ENCODE measurements around the gene CD4. TPM values are rescaled to one million over a fixed set of nuclear protein-coding genes. Genes with fewer than 3 reads are reported as not detected.

Gene CD4
- total and polyA plus RNA-seq, 2 donors (not counting 3 experiments of a cell fraction or from before 2014, with no cell fraction given): not detected

DNA sequence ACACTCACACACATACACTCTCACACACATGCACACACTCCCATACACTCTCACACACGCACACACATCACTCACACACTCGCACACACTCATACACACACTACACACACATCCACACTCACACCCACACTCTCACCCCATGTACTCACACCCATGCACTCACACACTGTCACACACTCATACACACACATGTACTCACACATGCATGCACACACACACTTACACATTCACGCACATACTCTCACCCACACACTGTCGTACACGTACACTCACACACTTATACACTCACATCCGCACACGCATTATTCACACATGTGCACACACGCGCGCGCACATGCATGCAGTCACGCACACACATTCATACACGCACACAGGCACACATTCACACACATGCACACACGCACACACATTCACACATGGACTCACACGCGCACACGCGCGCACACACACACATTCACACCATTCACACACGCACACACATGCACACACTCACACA, 28.4 kb downstream of the CD4 start:
- intact Hi-C loops (cut with micrococcal nuclease): no loop called here
- dilution Hi-C loops (cut with MboI; ENCODE audit: extremely low pct_ligation_motif_present, low sequenced_read_pairs): no loop called here
- H3K36me3 ChIP-seq (ENCODE audit: control insufficient read depth in 2 of 2, extremely low read depth in 1 of 2, insufficient read depth in 2 of 2, low read length in 2 of 2): no peaks in the 10 kb centered on the region
- no peak for FAIRE-seq
- H3K4me1 ChIP-seq (ENCODE audit: control insufficient read depth, extremely low read depth, insufficient read depth, low read length): peaks cover 12% of the 10 kb centered on the region
- ChIA-PET POLR2A (no interaction called here), CTCF (no interaction called here)
- H4K20me1 ChIP-seq (replicated peaks; ENCODE audit: control insufficient read depth, extremely low read depth, insufficient read depth, low read length): no peaks in the 10 kb centered on the region
- no TSS peak for BruUV-seq (replicated peaks)
- H3K9me1 ChIP-seq (replicated peaks; ENCODE audit: control insufficient read depth, extremely low read depth, insufficient read depth, low read length): no peaks in the 10 kb centered on the region
- peaks cover 3 to 5% of the 10 kb centered on the region in 2 experiments for H3K27me3 ChIP-seq (ENCODE audit: control insufficient read depth in 2 of 2, insufficient read depth in 2 of 2, low read length in 2 of 2)
- H2AFZ ChIP-seq (ENCODE audit: low read depth, low read length): no peak overlapping the region
- no peak for DNase-seq (ENCODE audit: low read depth, low spot score)
- H3K27ac ChIP-seq (ENCODE audit: insufficient read depth, low read depth, low read length): no peak overlapping the region
- no peak overlapping the region for H3K4me3 ChIP-seq (replicated peaks in 1 of 3; ENCODE audit: insufficient read depth in 1 of 3, low read depth in 1 of 3, low read length in 3 of 3)
- TF ChIP-seq FOS (IDR thresholded peaks at IDR 0.05; ENCODE audit: borderline replicate concordance, insufficient read depth, low read length): no peak
- TF ChIP-seq, protein P1, sequence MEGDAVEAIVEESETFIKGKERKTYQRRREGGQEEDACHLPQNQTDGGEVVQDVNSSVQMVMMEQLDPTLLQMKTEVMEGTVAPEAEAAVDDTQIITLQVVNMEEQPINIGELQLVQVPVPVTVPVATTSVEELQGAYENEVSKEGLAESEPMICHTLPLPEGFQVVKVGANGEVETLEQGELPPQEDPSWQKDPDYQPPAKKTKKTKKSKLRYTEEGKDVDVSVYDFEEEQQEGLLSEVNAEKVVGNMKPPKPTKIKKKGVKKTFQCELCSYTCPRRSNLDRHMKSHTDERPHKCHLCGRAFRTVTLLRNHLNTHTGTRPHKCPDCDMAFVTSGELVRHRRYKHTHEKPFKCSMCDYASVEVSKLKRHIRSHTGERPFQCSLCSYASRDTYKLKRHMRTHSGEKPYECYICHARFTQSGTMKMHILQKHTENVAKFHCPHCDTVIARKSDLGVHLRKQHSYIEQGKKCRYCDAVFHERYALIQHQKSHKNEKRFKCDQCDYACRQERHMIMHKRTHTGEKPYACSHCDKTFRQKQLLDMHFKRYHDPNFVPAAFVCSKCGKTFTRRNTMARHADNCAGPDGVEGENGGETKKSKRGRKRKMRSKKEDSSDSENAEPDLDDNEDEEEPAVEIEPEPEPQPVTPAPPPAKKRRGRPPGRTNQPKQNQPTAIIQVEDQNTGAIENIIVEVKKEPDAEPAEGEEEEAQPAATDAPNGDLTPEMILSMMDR (IDR thresholded peaks at IDR 0.05; ENCODE audit: extremely low read depth in 1 of 2, insufficient read depth in 1 of 2, low read depth in 1 of 2, low read length in 2 of 2): no peak
- TF ChIP-seq EZH2 (IDR thresholded peaks at IDR 0.05; ENCODE audit: borderline replicate concordance, low read depth, low read length, severe bottlenecking): no peak
- no peak for TF ChIP-seq POLR2AphosphoS5 (IDR thresholded peaks at IDR 0.05; ENCODE audit: insufficient read depth, low read depth, low read length)
- TF ChIP-seq POLR2A (IDR thresholded peaks at IDR 0.05; ENCODE audit: low read depth, low read length): no peak
- no peak for TF ChIP-seq GATA2 (IDR thresholded peaks at IDR 0.05; ENCODE audit: insufficient read depth, insufficient read length, low read depth, low read length)
- TF ChIP-seq, protein P2, sequence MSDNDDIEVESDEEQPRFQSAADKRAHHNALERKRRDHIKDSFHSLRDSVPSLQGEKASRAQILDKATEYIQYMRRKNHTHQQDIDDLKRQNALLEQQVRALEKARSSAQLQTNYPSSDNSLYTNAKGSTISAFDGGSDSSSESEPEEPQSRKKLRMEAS (IDR thresholded peaks at IDR 0.05; ENCODE audit: insufficient read depth, insufficient read length): no peak
- no peaks in the 10 kb centered on the region for H3K9me3 ChIP-seq (replicated peaks; ENCODE audit: control insufficient read depth, insufficient read depth, low read length)
- H3K79me2 ChIP-seq (ENCODE audit: control insufficient read depth, insufficient read depth, low read length): no peaks in the 10 kb centered on the region
- no peak overlapping the region for H3K4me2 ChIP-seq (ENCODE audit: insufficient read depth, low read length)
- no peak overlapping the region for H3K9ac ChIP-seq (replicated peaks; ENCODE audit: extremely low read depth, insufficient read depth, low read length)
